Activated T-cell treated with anti-CD3 and anti-CD28 coated beads for 4 hours (primary cell): Measurements from ENCODE around the gene TDRD9.
"Not testable (repeated sequence)": the region's sequence is repeated elsewhere in the genome, so short reads cannot be mapped to it uniquely, and the experiment has no call there.

Experiments
- DNase-seq: peaks from one replicate; pipeline ENCODE4 v3.0.0-alpha.2; 2020

The TDRD9 gene, protein sequence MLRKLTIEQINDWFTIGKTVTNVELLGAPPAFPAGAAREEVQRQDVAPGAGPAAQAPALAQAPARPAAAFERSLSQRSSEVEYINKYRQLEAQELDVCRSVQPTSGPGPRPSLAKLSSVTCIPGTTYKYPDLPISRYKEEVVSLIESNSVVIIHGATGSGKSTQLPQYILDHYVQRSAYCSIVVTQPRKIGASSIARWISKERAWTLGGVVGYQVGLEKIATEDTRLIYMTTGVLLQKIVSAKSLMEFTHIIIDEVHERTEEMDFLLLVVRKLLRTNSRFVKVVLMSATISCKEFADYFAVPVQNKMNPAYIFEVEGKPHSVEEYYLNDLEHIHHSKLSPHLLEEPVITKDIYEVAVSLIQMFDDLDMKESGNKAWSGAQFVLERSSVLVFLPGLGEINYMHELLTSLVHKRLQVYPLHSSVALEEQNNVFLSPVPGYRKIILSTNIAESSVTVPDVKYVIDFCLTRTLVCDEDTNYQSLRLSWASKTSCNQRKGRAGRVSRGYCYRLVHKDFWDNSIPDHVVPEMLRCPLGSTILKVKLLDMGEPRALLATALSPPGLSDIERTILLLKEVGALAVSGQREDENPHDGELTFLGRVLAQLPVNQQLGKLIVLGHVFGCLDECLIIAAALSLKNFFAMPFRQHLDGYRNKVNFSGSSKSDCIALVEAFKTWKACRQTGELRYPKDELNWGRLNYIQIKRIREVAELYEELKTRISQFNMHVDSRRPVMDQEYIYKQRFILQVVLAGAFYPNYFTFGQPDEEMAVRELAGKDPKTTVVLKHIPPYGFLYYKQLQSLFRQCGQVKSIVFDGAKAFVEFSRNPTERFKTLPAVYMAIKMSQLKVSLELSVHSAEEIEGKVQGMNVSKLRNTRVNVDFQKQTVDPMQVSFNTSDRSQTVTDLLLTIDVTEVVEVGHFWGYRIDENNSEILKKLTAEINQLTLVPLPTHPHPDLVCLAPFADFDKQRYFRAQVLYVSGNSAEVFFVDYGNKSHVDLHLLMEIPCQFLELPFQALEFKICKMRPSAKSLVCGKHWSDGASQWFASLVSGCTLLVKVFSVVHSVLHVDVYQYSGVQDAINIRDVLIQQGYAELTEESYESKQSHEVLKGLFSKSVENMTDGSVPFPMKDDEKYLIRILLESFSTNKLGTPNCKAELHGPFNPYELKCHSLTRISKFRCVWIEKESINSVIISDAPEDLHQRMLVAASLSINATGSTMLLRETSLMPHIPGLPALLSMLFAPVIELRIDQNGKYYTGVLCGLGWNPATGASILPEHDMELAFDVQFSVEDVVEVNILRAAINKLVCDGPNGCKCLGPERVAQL (N-terminal part only)

DNA sequence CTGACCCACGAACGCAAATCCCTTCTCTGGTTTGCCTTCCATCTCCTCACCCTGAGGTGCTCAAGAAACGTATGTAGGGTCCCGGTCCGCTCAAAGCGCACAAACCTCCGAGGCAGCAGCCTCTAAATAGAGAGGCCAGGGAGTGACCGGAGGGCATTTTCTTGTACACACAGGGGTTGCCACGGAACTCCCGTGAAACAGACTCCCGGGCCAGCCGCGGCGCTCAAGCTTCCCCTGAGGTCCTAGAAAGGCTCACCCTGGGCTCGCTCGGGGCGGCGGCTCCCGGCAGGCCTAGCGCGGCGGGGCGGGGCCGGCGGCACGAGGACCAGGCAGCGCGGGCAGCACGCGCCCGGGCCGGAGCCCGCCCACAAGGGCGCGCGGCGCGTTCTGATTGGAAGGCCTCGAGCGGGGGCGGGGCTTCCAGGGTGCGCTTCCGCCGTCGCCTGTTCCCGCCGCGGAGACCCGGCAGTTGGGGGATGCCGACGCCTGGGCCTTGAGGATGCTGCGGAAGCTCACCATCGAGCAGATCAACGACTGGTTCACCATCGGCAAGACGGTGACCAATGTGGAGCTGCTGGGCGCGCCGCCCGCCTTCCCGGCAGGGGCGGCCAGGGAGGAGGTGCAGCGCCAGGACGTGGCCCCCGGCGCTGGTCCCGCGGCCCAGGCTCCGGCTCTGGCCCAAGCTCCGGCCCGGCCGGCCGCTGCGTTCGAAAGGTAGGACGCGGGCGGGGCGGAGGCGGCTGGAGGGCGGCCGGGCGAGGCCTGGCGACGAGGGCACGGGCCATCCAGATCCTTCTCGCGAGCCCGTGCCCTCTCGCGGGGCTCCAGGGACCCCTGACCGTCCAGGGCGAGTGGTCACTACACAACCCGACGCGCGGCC, at the start of gene TDRD9:
TDRD9 (plus strand) TSS at position 446 of the 880 bp plus-strand sequence; CDS start at position 500, 54 bp downstream.
- no peak for DNase-seq

GRCh38 chr14:103879118-103879569, 49.1 kb upstream of the TDRD9 start:
- no peak for DNase-seq

DNA sequence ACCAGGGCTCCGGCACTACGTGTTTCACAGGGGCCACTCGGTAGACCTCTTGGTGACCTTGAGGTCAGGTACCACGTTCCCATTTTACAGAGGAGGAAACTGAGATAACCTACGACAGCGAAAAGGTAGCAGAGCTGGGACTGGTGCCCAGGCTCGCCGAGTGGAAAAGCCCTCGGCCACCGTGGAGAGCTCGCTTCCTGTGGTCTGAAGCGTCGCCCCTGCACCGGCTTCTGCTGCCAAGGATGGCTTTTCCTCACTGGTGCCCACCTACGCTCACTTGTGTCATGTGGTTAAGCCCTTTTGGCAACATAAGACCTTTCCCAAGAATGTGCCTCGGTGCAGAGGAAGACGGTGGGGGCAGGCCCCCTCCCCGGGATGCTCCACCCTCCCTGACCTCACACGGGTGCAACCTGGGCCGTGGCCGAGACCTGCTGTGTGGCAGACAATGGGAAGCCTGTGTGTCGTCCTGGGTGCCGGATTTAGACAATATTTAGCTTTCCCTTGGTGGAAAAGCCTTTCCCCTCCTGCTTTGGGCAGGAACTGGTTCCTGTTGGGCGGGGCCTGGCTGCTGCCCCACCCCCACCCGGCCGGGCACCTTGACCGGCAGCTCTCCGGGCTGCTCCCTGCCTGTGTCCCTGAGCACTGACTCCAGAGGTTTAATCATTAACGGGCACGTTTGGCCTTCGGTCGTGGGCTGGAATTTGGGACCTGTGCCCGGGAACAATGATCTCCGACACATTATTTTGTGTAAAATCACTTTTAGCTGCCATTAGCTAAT, 48.5 kb upstream of the TDRD9 start:
- DNase-seq = no peak

DNA sequence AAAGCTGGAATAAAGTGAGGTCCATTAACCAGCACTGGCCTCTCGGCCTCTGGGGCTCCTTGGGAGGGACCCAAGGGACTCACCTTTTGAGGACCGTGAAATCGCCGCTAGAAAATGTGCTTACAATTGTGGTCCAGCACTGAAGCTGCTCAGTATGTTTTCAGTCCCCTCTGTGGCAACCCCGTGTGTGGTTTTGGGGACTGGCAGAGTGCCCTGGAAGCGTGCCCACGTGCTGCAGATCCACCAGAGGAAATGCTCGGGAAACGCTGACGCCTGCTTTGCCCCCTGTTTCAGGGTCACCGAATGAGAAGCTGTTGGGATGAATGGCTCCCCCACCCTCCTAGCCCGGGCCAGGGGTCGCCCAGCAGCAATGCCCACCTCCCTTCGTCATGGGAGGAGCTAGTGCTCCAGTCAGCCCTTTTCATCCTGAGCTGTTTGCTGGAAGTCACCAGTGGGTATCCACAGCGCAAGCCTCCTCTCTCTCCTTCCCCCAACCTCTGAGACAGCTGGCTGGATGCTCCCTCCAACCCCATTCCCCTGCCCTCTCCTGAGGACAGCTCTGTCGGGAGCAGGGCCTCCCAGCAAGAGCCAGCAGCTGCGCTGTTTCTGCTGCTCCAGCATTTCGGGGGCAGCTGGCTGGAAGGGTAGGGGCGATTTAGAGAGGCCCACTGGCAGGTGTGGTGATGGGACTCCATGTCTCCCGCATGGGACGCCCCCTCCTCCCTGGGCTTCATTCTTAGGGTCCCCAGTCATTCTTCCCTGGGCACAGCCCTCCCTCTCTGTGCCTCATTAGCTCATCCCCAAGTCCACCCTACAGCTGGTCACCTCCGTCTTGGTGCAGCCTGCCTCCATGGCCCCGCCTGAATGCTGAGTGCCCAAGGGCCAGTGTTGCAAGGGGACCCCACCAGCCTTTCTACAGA, 47.6 kb upstream of the TDRD9 start:
- no peak for DNase-seq

DNA sequence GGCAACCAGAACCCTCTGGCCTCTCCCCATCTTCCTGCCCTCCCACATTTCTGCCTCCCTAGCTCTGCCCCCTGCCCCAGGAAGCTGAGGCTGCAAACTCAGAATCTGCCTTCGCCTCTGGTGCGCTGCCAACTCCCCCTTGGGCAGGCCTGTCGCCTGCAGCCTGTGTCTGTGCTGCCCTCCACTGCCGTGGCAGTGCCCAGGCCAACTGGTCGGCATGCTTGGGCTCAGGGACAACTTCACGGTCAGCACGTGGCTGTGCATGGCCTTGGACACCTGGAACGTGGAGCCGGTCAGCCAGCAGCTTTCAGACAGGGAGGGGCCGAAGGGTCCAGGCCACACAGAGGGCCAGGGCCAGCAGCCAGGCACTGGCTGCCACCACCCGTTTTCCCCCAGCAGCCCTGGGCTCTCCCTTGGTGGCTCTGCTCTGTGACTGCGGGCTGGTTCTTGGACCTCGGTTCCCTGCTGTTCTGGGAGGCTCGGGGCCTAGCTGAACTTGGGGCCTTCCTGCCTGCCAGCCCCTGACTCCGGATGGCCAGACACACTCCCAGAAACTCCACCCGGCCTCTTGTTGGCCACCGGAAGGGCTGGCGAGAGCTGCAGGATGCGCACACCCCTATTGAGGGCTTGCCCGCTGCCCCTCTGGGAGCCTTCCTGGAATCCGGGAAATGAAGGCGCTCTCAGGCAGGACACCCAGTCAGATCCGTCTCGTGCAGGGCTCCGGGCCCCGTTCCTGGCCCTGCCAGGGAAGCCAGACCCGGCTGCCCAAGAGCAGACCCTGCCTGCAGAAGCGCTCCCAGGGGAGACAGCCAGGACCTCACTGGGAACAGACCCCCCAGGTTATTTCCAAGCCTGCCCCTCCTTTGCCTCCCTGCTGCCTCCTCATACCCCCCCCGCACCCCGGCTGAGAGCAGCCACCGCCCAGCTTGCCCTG, 46.7 kb upstream of the TDRD9 start:
- DNase-seq = no peak

- DNase-seq = no peak
Observed at GRCh38 chr14:103882503-103883262, 45.6 kb upstream of the TDRD9 start.

GRCh38 chr14:103883263-103883523, 45.1 kb upstream of the TDRD9 start:
- no peak for DNase-seq

DNA sequence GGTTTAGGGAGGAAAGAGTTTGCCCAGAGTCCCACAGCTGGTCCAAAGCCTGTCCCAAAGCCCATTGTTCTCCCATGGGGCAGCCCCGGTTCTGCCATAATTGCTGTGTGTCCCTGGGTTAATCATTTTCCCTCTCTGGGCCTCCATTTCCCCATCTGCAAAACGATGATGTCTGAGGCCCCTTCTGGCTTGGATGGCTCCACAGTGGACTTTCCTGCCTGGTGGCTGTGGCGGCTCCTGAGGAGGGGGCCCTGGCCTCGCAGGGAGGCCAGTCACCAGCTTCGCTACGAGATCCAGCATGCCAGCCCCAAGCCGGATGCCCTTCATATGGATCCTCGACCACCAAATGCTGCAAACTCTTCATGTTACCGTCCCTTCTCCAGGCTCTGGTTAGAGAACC, 43.4 kb upstream of the TDRD9 start:
- DNase-seq = no peak

- DNase-seq = no peak
Observed at GRCh38 chr14:103885509-103885932, 42.7 kb upstream of the TDRD9 start.

- DNase-seq = no peak
Observed at GRCh38 chr14:103886304-103887169, 41.7 kb upstream of the TDRD9 start.

DNA sequence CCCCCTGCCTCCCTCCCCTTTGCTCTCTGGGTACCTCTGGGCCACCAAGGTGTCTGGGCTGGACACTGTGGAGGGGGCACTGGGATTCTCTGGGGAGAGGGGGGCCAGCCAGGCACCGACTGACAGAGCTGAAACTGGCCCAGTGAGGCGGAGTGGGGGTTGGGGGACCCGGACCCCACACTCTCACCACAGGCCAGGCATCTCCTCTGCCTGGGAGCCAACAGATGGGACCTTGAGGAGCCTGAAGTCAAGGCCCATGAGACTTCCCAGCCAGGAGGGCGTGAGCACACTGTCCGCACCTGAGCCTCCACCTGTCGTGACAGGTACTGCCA, 41.1 kb upstream of the TDRD9 start:
- DNase-seq = no peak

DNA sequence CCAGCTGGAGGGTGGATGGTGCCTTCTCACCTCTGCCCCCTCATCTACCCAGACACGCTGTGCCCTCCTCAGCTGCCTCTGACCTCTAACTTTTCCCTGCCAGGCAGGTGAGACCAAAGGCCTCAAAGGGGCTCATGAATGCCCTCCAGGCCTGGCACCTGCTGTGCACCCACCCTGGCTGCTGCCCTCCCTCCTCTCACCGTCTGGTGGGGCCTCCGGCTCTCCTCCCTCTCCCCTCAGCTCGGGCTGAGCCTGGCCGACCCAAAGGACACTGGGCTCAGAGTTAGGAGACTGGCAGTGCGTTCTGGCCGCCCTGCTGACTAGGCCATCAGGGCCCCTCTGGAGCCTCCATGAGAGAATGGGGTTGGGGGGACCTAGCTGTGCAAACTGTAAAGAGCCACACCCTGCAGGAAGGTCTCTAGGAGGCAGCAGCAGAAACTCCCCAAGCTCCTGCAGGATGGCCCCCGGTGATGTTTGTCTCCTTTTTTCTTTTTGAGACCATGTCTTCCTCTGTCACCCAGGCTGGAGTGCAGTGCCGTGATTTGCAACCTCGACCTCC, 40.6 kb upstream of the TDRD9 start:
- DNase-seq = no peak

GRCh38 chr14:103889002-103889312, 39.3 kb upstream of the TDRD9 start:
- not testable (repeated sequence) for DNase-seq

- DNase-seq = no peak
Observed at GRCh38 chr14:103889313-103890051, 38.8 kb upstream of the TDRD9 start.

- no peak for DNase-seq
Observed at GRCh38 chr14:103890052-103890371, 38.2 kb upstream of the TDRD9 start.

GRCh38 chr14:103890821-103891666, 37.2 kb upstream of the TDRD9 start:
- DNase-seq = no peak
